HL-60 (cell line): ENCODE data around the gene NUBPL.

Source experiments
- DNase-seq, 2 experiments: peaks; one replicate each; pipeline ENCODE4 v3.0.0-alpha.2; 2010 to 2020; ENCODE audit warnings: low read depth in 1 of 2, low spot score in 1 of 2
- H3K27ac ChIP-seq: fragments of 250-450 bp; sonication (Bioruptor Pico); replicated peaks from 2 replicates; pipeline ENCODE4 v1.5.1; 2020; ENCODE audit warnings: mild to moderate bottlenecking, moderate library complexity
- H3K27me3 ChIP-seq: fragments of 250-450 bp; sonication (Bioruptor Pico); 2 replicates; pipeline ENCODE4 v1.5.1; 2021; ENCODE audit warnings: mild to moderate bottlenecking, moderate library complexity; ENCODE audit not compliant: insufficient read depth, poor library complexity, severe bottlenecking
- H3K4me3 ChIP-seq: replicated peaks from 2 replicates; pipeline ENCODE4 v1.5.1; 2011; ENCODE audit warnings: mild to moderate bottlenecking, control low read depth, low read length; ENCODE audit not compliant: insufficient read depth
- CTCF ChIP-seq: IDR thresholded peaks from one replicate; pipeline ENCODE4 v1.5.1; 2011; ENCODE audit warnings: low read length, control low read depth, inconsistent platforms; ENCODE audit not compliant: insufficient read depth
- GABPA ChIP-seq: IDR thresholded peaks from 2 replicates; pipeline ENCODE4 v1.6.1; 2012; ENCODE audit warnings: low read depth
- POLR2AphosphoS5 ChIP-seq: IDR thresholded peaks from 2 replicates; pipeline ENCODE4 v1.6.1; 2012; ENCODE audit warnings: low read depth
- REST ChIP-seq: IDR thresholded peaks from 2 replicates; pipeline ENCODE4 v1.6.1; 2012; ENCODE audit warnings: low read depth; ENCODE audit not compliant: insufficient replicate concordance
- SPI1 ChIP-seq: IDR thresholded peaks from 2 replicates; pipeline ENCODE4 v1.6.1; 2012; ENCODE audit warnings: low read depth, mild to moderate bottlenecking, borderline replicate concordance

The NUBPL gene

GRCh38 chr14:31690056-31690455 lies 128.9 kb downstream of the NUBPL start:
- H3K4me3 ChIP-seq, result no peak overlapping the region
- no peaks in the 10 kb centered on the region for H3K27me3 ChIP-seq
- H3K27ac ChIP-seq, result no peak overlapping the region
- no peak for TF ChIP-seq SPI1
- no peak for TF ChIP-seq POLR2AphosphoS5
- TF ChIP-seq GABPA, result no peak
- TF ChIP-seq REST, result no peak
- TF ChIP-seq CTCF, result no peak
- no peak for DNase-seq

GRCh38 chr14:31692376-31692781 lies 131.2 kb downstream of the NUBPL start:
- Histone ChIP-seq H3K27me3 (no peaks in the 10 kb centered on the region), H3K27ac (no peak overlapping the region), H3K4me3 (no peak overlapping the region)
- TF ChIP-seq REST, result no peak
- no peak for TF ChIP-seq SPI1
- TF ChIP-seq CTCF, result no peak
- TF ChIP-seq GABPA, result no peak
- no peak for TF ChIP-seq POLR2AphosphoS5
- no peak for DNase-seq

GRCh38 chr14:31696378-31696777 lies 135.2 kb downstream of the NUBPL start:
- no peak for TF ChIP-seq POLR2AphosphoS5
- TF ChIP-seq GABPA, result no peak
- no peak for TF ChIP-seq REST
- no peak for TF ChIP-seq CTCF
- TF ChIP-seq SPI1, result no peak
- no peaks in the 10 kb centered on the region for H3K27me3 ChIP-seq
- no peak for DNase-seq
- no peak overlapping the region for H3K4me3 ChIP-seq
- no peak overlapping the region for H3K27ac ChIP-seq
